Measurements from ENCODE around the gene HMCN1. TPM values are rescaled to one million over a fixed set of nuclear protein-coding genes. Genes with fewer than 3 reads are reported as not detected.

Gene HMCN1
- polyA plus RNA-seq, 1 donor from 2014 or later, result 0.66 TPM

DNA sequence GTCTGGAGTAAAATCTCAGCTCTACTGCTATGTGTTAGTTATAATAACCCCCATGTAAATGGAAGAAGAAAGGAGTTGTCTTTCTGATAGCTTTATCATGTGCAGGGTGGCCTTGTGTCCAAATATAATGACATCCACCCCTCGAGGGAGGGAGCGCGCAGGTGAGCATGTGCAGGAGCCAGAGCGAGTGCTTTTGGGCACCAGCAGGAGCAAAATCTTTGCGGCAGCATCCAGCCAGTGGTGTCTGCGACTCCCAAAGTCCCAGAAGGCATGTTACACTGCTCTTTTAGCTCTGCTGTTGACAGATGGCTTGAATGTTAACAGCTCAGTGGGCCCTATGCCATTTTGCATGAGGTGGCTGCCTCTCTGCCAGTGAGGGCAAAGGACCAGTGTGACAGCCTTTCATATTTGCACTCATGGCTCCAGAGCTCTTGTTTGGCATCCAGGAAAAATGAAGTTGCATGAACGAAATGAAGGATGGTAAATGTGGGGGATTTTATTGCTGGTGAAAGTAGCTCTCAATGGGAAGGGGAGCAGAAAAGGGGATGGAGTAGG is 146.7 kb downstream of the HMCN1 start:
- Histone ChIP-seq H3K79me2 (replicated peaks; ENCODE audit: insufficient read depth, low read length) (no peaks in the 10 kb centered on the region), H3K9me2 (ENCODE audit: insufficient read depth, low read length) (no peaks in the 10 kb centered on the region), H3K4me3 (ENCODE audit: low read length) (no peak overlapping the region), H3K27ac (ENCODE audit: low read length) (no peak overlapping the region), H3K9ac (ENCODE audit: low read length) (no peak overlapping the region), H3K4me2 (ENCODE audit: low read length) (no peak overlapping the region), H3K36me3 (ENCODE audit: insufficient read depth, low read length) (no peaks in the 10 kb centered on the region), H3K9me3 (ENCODE audit: low read length) (no peaks in the 10 kb centered on the region), H4K20me1 (ENCODE audit: insufficient read depth) (no peaks in the 10 kb centered on the region), H3F3A (ENCODE audit: insufficient read depth, low read length, poor library complexity, severe bottlenecking) (no peaks in the 10 kb centered on the region), H3K27me3 (ENCODE audit: insufficient read depth, low read depth, low read length) (no peaks in the 10 kb centered on the region), H2AFZ (ENCODE audit: low read depth, low read length) (no peak overlapping the region)
- no peak for TF ChIP-seq TAF1 (IDR thresholded peaks at IDR 0.05; ENCODE audit: low read depth)
- no peak for TF ChIP-seq POLR2AphosphoS5 (IDR thresholded peaks at IDR 0.05)
- TF ChIP-seq, protein P1, sequence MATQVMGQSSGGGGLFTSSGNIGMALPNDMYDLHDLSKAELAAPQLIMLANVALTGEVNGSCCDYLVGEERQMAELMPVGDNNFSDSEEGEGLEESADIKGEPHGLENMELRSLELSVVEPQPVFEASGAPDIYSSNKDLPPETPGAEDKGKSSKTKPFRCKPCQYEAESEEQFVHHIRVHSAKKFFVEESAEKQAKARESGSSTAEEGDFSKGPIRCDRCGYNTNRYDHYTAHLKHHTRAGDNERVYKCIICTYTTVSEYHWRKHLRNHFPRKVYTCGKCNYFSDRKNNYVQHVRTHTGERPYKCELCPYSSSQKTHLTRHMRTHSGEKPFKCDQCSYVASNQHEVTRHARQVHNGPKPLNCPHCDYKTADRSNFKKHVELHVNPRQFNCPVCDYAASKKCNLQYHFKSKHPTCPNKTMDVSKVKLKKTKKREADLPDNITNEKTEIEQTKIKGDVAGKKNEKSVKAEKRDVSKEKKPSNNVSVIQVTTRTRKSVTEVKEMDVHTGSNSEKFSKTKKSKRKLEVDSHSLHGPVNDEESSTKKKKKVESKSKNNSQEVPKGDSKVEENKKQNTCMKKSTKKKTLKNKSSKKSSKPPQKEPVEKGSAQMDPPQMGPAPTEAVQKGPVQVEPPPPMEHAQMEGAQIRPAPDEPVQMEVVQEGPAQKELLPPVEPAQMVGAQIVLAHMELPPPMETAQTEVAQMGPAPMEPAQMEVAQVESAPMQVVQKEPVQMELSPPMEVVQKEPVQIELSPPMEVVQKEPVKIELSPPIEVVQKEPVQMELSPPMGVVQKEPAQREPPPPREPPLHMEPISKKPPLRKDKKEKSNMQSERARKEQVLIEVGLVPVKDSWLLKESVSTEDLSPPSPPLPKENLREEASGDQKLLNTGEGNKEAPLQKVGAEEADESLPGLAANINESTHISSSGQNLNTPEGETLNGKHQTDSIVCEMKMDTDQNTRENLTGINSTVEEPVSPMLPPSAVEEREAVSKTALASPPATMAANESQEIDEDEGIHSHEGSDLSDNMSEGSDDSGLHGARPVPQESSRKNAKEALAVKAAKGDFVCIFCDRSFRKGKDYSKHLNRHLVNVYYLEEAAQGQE (IDR thresholded peaks at IDR 0.05; ENCODE audit: borderline replicate concordance), result no peak
- TF ChIP-seq, protein P2, sequence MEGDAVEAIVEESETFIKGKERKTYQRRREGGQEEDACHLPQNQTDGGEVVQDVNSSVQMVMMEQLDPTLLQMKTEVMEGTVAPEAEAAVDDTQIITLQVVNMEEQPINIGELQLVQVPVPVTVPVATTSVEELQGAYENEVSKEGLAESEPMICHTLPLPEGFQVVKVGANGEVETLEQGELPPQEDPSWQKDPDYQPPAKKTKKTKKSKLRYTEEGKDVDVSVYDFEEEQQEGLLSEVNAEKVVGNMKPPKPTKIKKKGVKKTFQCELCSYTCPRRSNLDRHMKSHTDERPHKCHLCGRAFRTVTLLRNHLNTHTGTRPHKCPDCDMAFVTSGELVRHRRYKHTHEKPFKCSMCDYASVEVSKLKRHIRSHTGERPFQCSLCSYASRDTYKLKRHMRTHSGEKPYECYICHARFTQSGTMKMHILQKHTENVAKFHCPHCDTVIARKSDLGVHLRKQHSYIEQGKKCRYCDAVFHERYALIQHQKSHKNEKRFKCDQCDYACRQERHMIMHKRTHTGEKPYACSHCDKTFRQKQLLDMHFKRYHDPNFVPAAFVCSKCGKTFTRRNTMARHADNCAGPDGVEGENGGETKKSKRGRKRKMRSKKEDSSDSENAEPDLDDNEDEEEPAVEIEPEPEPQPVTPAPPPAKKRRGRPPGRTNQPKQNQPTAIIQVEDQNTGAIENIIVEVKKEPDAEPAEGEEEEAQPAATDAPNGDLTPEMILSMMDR (IDR thresholded peaks at IDR 0.05; ENCODE audit: poor library complexity, severe bottlenecking), result no peak
- TF ChIP-seq EZH2 (IDR thresholded peaks at IDR 0.05; ENCODE audit: borderline replicate concordance, insufficient read depth, low read length, poor library complexity, severe bottlenecking), result no peak
- TF ChIP-seq EP300 (conservative IDR thresholded peaks at IDR 0.05; ENCODE audit: poor library complexity, severe bottlenecking), result no peak
- no peak for TF ChIP-seq MXI1 (conservative IDR thresholded peaks at IDR 0.05; ENCODE audit: poor library complexity, severe bottlenecking)
- TF ChIP-seq RAD21 (conservative IDR thresholded peaks at IDR 0.05), result no peak
- TF ChIP-seq SMC3 (conservative IDR thresholded peaks at IDR 0.05; ENCODE audit: poor library complexity), result no peak

DNA sequence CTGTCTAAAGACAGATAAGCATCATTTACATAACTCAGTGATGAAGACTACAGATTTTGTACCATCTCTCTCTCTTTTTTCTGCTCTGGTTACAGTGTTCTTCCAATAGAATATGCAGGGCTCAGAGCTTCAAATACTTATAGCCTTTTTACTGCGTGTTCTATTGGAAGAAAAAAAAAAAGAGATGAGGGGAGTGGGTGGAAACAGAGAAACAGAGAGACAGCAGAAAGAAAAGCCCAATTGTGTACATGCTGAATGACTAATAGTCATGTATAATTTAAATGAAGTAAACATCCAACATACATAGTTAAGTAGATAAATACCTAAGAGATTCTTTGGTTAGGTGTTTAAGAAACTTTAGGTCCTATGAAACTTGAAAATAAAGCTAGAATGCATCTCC is 151.9 kb downstream of the HMCN1 start:
- no peaks in the 10 kb centered on the region for H3K9me2 ChIP-seq (ENCODE audit: insufficient read depth, low read length)
- no peaks in the 10 kb centered on the region for H3K27me3 ChIP-seq (ENCODE audit: insufficient read depth, low read depth, low read length)
- H4K20me1 ChIP-seq (ENCODE audit: insufficient read depth), result no peaks in the 10 kb centered on the region
- TF ChIP-seq RAD21 (conservative IDR thresholded peaks at IDR 0.05), result no peak
- TF ChIP-seq, protein P1 (IDR thresholded peaks at IDR 0.05; ENCODE audit: borderline replicate concordance), result no peak
- no peak for TF ChIP-seq TAF1 (IDR thresholded peaks at IDR 0.05; ENCODE audit: low read depth)
- TF ChIP-seq, protein P2 (IDR thresholded peaks at IDR 0.05; ENCODE audit: poor library complexity, severe bottlenecking), result no peak
- TF ChIP-seq EZH2 (IDR thresholded peaks at IDR 0.05; ENCODE audit: borderline replicate concordance, insufficient read depth, low read length, poor library complexity, severe bottlenecking), result no peak
- TF ChIP-seq EP300 (conservative IDR thresholded peaks at IDR 0.05; ENCODE audit: poor library complexity, severe bottlenecking), result no peak
- no peak for TF ChIP-seq POLR2AphosphoS5 (IDR thresholded peaks at IDR 0.05)
- TF ChIP-seq MXI1 (conservative IDR thresholded peaks at IDR 0.05; ENCODE audit: poor library complexity, severe bottlenecking), result no peak
- TF ChIP-seq SMC3 (conservative IDR thresholded peaks at IDR 0.05; ENCODE audit: poor library complexity), result no peak
- no peak overlapping the region for H3K27ac ChIP-seq (ENCODE audit: low read length)
- no peak overlapping the region for H2AFZ ChIP-seq (ENCODE audit: low read depth, low read length)
- no peak overlapping the region for H3K4me2 ChIP-seq (ENCODE audit: low read length)
- no peaks in the 10 kb centered on the region for H3F3A ChIP-seq (ENCODE audit: insufficient read depth, low read length, poor library complexity, severe bottlenecking)
- no peak overlapping the region for H3K4me3 ChIP-seq (ENCODE audit: low read length)
- no peaks in the 10 kb centered on the region for H3K79me2 ChIP-seq (replicated peaks; ENCODE audit: insufficient read depth, low read length)
- H3K9me3 ChIP-seq (ENCODE audit: low read length), result no peaks in the 10 kb centered on the region
- H3K9ac ChIP-seq (ENCODE audit: low read length), result no peak overlapping the region
- H3K36me3 ChIP-seq (ENCODE audit: insufficient read depth, low read length), result no peaks in the 10 kb centered on the region
